GM23338 (cell line): ENCODE results near the gene AGTR1.

ENCODE experiments used
- CREB1 ChIP-seq: fragments of 250-450 bp; sonication (Bioruptor Pico); IDR thresholded peaks from 2 replicates; pipeline ENCODE4 v1.5.0; 2020; ENCODE audit warnings: low read depth, mild to moderate bottlenecking, moderate library complexity
- CTCF ChIP-seq, 2 experiments: fragments of 200-600 bp in 1 of 2; sonication (generic) in 1 of 2; conservative IDR thresholded peaks; 2 replicates each; pipeline versions ENCODE4 v1.5.1 to v1.6.1; 2016 to 2017; ENCODE audit warnings: antibody characterized with exemption in 2 of 2, low read depth in 2 of 2, mild to moderate bottlenecking in 2 of 2, moderate library complexity in 1 of 2
- ETS1 ChIP-seq: IDR thresholded peaks from 2 replicates; pipeline ENCODE4 v1.6.1; 2016; ENCODE audit warnings: antibody characterized with exemption
- EZH2 ChIP-seq: fragments of 200-600 bp; sonication (generic); IDR thresholded peaks from one replicate; pipeline ENCODE4 v1.8.0; 2017; ENCODE audit warnings: antibody characterized with exemption, mild to moderate bottlenecking, low read depth; ENCODE audit not compliant: unreplicated experiment
- EZH2phosphoT487 ChIP-seq: fragments of 200-600 bp; sonication (generic); IDR thresholded peaks from one replicate; pipeline ENCODE4 v1.8.1; 2018; ENCODE audit warnings: antibody characterized with exemption; ENCODE audit not compliant: unreplicated experiment
- JUNB ChIP-seq: IDR thresholded peaks from one replicate; pipeline ENCODE4 v1.6.1; 2016; ENCODE audit warnings: antibody characterized with exemption; ENCODE audit not compliant: unreplicated experiment
- NANOG ChIP-seq: IDR thresholded peaks from 2 replicates; pipeline ENCODE4 v1.6.1; 2016; ENCODE audit warnings: antibody characterized with exemption, borderline replicate concordance
- POLR2AphosphoS5 ChIP-seq: IDR thresholded peaks from 2 replicates; pipeline ENCODE4 v1.6.1; 2016; ENCODE audit warnings: antibody characterized with exemption, low read depth
- REST ChIP-seq: IDR thresholded peaks from one replicate; pipeline ENCODE4 v1.6.1; 2018; ENCODE audit warnings: antibody characterized with exemption; ENCODE audit not compliant: unreplicated experiment
- STAT1 ChIP-seq: IDR thresholded peaks from one replicate; pipeline ENCODE4 v1.6.1; 2016; ENCODE audit warnings: antibody characterized with exemption; ENCODE audit not compliant: unreplicated experiment
- ZNF331 ChIP-seq: fragments of 250-450 bp; sonication (Bioruptor Pico); IDR thresholded peaks from 2 replicates; pipeline ENCODE4 v1.5.0; 2020; ENCODE audit warnings: low read depth, mild to moderate bottlenecking, moderate library complexity

GRCh38 chr3:148735597-148735996 lies 37.9 kb downstream of the AGTR1 start:
- TF ChIP-seq EZH2phosphoT487 (no peak), POLR2AphosphoS5 (no peak), JUNB (no peak), CTCF (conservative IDR thresholded peaks at IDR 0.05; ENCODE audit: low read depth in 2 of 2) (no peak), CREB1 (no peak), EZH2 (no peak), ZNF331 (no peak), REST (no peak), ETS1 (no peak), STAT1 (no peak), NANOG (no peak)
